ENCODE results near the gene TSC22D2.

DNA sequence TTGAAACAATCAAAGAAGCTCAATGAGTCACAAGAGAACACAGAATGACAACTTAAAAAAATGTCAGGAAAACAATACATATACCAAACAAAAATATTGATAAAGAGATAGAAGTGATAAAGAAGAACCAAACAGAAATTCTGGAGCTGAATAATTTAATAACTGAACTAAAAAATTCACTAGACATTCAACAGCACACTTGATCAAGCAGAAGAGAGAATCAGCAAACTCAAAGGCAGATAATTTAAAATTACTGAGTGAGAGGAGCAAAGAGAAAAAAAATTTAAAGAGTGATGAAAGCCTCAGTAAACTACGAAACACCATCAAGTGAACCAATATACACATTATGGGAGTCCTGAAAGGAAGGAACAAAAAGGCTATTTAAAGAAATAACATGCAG lies 76.3 kb downstream of the TSC22D2 start:
- TF ChIP-seq EZH2 (IDR thresholded peaks at IDR 0.05; ENCODE audit: insufficient read depth, poor library complexity, severe bottlenecking) = no peak
- TF ChIP-seq EZH2phosphoT487 (IDR thresholded peaks at IDR 0.05; ENCODE audit: insufficient read depth, low read depth) = no peak

All from GM23248 (cell line).